Panc1 (cell line): ENCODE data around the gene GPR33. TPM values are rescaled to one million over a fixed set of nuclear protein-coding genes. Genes with fewer than 3 reads are reported as not detected.

Experiments used
- ATAC-seq: fragments of 200-7000 bp; cut with Tn5 transposase; 2 replicates; pipeline ENCODE4 v1.9.1; 2020; ENCODE audit warnings: mild to moderate bottlenecking, moderate library complexity
- BruUV-seq: library from RNA; stranded (reverse); fragments of 400-500 nt; replicated peaks from 2 replicates; lab custom pipeline; 2021; lab: Mats Ljungman, UMichigan
- CTCF ChIA-PET: fragments of 300-600 bp; sonication (Branson Sonifier 250); formaldehyde crosslinking; loops from one replicate; lab custom pipeline; 2022; ENCODE audit warnings: antibody characterized with exemption; lab: Charles Lee
- POLR2A ChIA-PET: fragments of 300-600 bp; sonication (Branson Sonifier 250); formaldehyde crosslinking; loops from one replicate; lab custom pipeline; 2022; ENCODE audit warnings: antibody characterized with exemption; lab: Charles Lee
- DNase-seq: peaks from one replicate; pipeline ENCODE4 v3.0.0-alpha.2; 2010; ENCODE audit warnings: low read depth, low spot score
- H3K27ac ChIP-seq: 2 replicates; pipeline ENCODE4 v1.5.1; 2011; ENCODE audit warnings: mild to moderate bottlenecking, low read length, inconsistent platforms
- H3K27me3 ChIP-seq: fragments of 200-500 bp; sonication (Bioruptor generic); 2 replicates; pipeline ENCODE4 v1.6.0; 2014; ENCODE audit warnings: low read length, inconsistent platforms; ENCODE audit not compliant: control insufficient read depth, insufficient read depth
- H3K36me3 ChIP-seq: fragments of 200-500 bp; sonication (Bioruptor generic); 2 replicates; pipeline ENCODE4 v1.5.1; 2014; ENCODE audit warnings: inconsistent platforms, mild to moderate bottlenecking, low read length, moderate library complexity; ENCODE audit not compliant: control insufficient read depth, insufficient read depth
- H3K4me1 ChIP-seq: 2 replicates; pipeline ENCODE4 v1.5.1; 2011; ENCODE audit warnings: inconsistent platforms, mild to moderate bottlenecking, low read length, moderate library complexity; ENCODE audit not compliant: control insufficient read depth, insufficient read depth
- H3K4me3 ChIP-seq, 2 experiments: 2 replicates each; pipeline ENCODE4 v1.5.1; 2011 to 2012; ENCODE audit warnings: low read depth in 2 of 2, low read length in 2 of 2, mild to moderate bottlenecking in 2 of 2, inconsistent platforms in 1 of 2, moderate library complexity in 1 of 2
- H3K9me3 ChIP-seq: fragments of 200-500 bp; sonication (Bioruptor generic); 2 replicates; pipeline ENCODE4 v1.5.1; 2014; ENCODE audit warnings: low read depth, mild to moderate bottlenecking, inconsistent platforms, low read length, moderate library complexity; ENCODE audit not compliant: control insufficient read depth, insufficient read depth
- POLR2AphosphoS5 ChIP-seq: IDR thresholded peaks from 2 replicates; pipeline ENCODE4 v1.6.1; 2012; ENCODE audit warnings: mild to moderate bottlenecking, low read depth, low read length, moderate library complexity
- SIN3A ChIP-seq: IDR thresholded peaks from 2 replicates; pipeline ENCODE4 v1.6.1; 2012; ENCODE audit warnings: low read depth, mild to moderate bottlenecking, low read length, moderate library complexity, borderline replicate concordance; ENCODE audit not compliant: insufficient read depth
- TCF7L2 ChIP-seq: IDR thresholded peaks from 2 replicates; pipeline ENCODE4 v1.6.1; 2011; ENCODE audit warnings: mild to moderate bottlenecking, low read depth, low read length, inconsistent platforms
- in situ Hi-C: cut with HindIII; loops from 2 replicates; pipeline ENCODE4 v1.10.0; 2016; ENCODE audit warnings: low sequenced_read_pairs, low pct_unique_long_range_greater_than_20kb
- intact Hi-C: fragments of 100-400 bp; cut with micrococcal nuclease; formaldehyde crosslinking; loops from one replicate; pipeline ENCODE4 v1.10.0; 2022; ENCODE audit not compliant: unreplicated experiment
- total RNA-seq: library from RNA; stranded (reverse); gene quantifications from one replicate; pipeline ENCODE4 v1.2.1, GENCODE V29; 2021; ENCODE audit not compliant: unreplicated experiment
- TF ChIP-seq, protein P1 (sequence below), 2 experiments: IDR thresholded peaks; 2 replicates each; pipeline ENCODE4 v1.6.1; 2011 to 2012; ENCODE audit warnings: low read depth in 2 of 2, control low read depth in 1 of 2, low read length in 1 of 2, mild to moderate bottlenecking in 1 of 2, moderate library complexity in 1 of 2; ENCODE audit not compliant: insufficient read depth in 1 of 2
- TF ChIP-seq, protein P2 (sequence below): fragments of 450-650 bp; IDR thresholded peaks from 2 replicates; pipeline ENCODE4 v1.5.1; 2017; ENCODE audit warnings: mild to moderate bottlenecking

GPR33 gene
- total RNA-seq, 1 experiment from 2014 or later = not detected

DNA sequence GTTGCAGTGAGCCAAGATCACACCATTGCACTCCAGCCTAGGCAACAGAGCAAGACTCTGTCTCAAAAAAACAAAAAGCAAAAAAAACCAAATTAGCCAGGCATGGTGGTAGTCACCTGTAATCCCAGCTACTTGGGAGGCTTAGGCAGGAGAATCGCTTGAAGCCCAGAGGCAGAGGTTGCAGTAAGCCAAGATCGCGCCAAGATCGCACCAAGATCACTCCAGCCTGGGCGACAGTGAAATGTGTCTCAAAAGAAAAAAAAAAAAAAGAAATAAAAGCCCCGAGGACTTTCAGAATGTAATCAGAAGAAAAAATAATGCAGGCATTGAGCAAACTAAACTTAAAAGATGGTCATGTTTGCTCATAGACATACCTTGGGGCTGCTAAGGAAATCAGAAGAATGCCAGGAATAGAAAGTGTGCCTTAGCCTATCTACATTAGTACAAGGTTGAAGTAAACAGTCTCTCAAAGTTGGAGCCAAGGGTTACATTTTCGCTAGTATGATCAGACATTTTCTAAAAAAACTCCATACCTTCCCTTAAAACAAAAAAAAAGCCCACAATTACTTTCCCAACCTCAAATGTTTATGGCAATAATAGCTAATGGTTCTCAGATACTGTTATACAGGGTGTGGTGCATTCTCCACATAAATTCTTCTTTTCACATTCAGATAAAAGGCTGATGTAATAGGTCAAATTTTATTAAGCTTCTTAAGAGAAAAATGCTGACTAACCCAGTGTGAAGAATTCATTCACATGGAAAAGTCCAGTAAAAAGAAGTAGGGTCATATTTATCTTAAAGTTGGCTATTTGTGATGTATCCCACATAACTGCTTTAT lies 46.3 kb downstream of the GPR33 start:
- CTCF ChIA-PET = no interaction called here
- Histone ChIP-seq H3K36me3 (no peaks in the 10 kb centered on the region; the same call in 1 of the 2 replicates), H3K4me1 (no peaks in the 10 kb centered on the region), H3K9me3 (no peaks in the 10 kb centered on the region), H3K27ac (no peak overlapping the region), H3K27me3 (no peaks in the 10 kb centered on the region), H3K4me3 (no peak overlapping the region)
- in situ Hi-C loops = no loop called here
- BruUV-seq = no TSS peak
- no peak for DNase-seq
- TF ChIP-seq, protein P1, sequence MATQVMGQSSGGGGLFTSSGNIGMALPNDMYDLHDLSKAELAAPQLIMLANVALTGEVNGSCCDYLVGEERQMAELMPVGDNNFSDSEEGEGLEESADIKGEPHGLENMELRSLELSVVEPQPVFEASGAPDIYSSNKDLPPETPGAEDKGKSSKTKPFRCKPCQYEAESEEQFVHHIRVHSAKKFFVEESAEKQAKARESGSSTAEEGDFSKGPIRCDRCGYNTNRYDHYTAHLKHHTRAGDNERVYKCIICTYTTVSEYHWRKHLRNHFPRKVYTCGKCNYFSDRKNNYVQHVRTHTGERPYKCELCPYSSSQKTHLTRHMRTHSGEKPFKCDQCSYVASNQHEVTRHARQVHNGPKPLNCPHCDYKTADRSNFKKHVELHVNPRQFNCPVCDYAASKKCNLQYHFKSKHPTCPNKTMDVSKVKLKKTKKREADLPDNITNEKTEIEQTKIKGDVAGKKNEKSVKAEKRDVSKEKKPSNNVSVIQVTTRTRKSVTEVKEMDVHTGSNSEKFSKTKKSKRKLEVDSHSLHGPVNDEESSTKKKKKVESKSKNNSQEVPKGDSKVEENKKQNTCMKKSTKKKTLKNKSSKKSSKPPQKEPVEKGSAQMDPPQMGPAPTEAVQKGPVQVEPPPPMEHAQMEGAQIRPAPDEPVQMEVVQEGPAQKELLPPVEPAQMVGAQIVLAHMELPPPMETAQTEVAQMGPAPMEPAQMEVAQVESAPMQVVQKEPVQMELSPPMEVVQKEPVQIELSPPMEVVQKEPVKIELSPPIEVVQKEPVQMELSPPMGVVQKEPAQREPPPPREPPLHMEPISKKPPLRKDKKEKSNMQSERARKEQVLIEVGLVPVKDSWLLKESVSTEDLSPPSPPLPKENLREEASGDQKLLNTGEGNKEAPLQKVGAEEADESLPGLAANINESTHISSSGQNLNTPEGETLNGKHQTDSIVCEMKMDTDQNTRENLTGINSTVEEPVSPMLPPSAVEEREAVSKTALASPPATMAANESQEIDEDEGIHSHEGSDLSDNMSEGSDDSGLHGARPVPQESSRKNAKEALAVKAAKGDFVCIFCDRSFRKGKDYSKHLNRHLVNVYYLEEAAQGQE (IDR thresholded peaks at IDR 0.05; ENCODE audit: insufficient read depth in 1 of 2, low read depth in 2 of 2, low read length in 1 of 2) = no peak
- TF ChIP-seq TCF7L2 (no peak), SIN3A (no peak), POLR2AphosphoS5 (no peak)
- TF ChIP-seq, protein P2, sequence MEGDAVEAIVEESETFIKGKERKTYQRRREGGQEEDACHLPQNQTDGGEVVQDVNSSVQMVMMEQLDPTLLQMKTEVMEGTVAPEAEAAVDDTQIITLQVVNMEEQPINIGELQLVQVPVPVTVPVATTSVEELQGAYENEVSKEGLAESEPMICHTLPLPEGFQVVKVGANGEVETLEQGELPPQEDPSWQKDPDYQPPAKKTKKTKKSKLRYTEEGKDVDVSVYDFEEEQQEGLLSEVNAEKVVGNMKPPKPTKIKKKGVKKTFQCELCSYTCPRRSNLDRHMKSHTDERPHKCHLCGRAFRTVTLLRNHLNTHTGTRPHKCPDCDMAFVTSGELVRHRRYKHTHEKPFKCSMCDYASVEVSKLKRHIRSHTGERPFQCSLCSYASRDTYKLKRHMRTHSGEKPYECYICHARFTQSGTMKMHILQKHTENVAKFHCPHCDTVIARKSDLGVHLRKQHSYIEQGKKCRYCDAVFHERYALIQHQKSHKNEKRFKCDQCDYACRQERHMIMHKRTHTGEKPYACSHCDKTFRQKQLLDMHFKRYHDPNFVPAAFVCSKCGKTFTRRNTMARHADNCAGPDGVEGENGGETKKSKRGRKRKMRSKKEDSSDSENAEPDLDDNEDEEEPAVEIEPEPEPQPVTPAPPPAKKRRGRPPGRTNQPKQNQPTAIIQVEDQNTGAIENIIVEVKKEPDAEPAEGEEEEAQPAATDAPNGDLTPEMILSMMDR = no peak
- POLR2A ChIA-PET = no interaction called here
- no peak for ATAC-seq
- intact Hi-C loops = no loop called here

DNA sequence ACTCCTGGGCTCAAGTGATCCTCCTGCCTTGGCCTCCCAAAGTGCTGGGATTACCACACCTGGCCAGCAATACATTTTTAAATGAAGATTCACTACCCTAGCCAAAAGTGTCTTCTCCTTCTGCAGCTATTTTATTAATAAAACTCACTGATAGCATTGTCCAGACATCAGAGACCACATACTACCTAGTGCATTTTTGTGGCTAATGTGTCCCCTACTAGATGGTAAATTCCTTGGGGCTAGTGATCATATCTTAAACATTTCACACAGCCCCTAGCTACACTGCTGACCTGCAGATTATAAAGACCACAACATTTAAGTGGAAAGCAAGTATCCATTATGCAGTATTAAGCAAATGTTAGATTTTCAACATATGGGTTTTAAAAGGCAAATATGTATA lies 47.6 kb downstream of the GPR33 start:
- TF ChIP-seq POLR2AphosphoS5 = no peak
- TF ChIP-seq, protein P2 = no peak
- TF ChIP-seq TCF7L2 = no peak
- TF ChIP-seq, protein P1 (IDR thresholded peaks at IDR 0.05; ENCODE audit: insufficient read depth in 1 of 2, low read depth in 2 of 2, low read length in 1 of 2) = no peak
- TF ChIP-seq SIN3A = no peak
- no TSS peak for BruUV-seq
- ChIA-PET CTCF (no interaction called here), POLR2A (no interaction called here)
- no peak overlapping the region for H3K27ac ChIP-seq
- in situ Hi-C loops (no loop called here), intact Hi-C loops (no loop called here)
- H3K27me3 ChIP-seq = no peaks in the 10 kb centered on the region
- no peaks in the 10 kb centered on the region for H3K4me1 ChIP-seq
- DNase-seq (no peak), ATAC-seq (no peak)
- no peaks in the 10 kb centered on the region for H3K9me3 ChIP-seq
- H3K4me3 ChIP-seq = no peak overlapping the region
- H3K36me3 ChIP-seq = no peaks in the 10 kb centered on the region; the same call in 1 of the 2 replicates
